Heart left ventricle (tissue), 13 donors: Measurements from ENCODE around the gene REPS2.

Source experiments
- POLR2A ChIP-seq, 2 donors: fragments of 450-650 bp; IDR thresholded peaks; one replicate each; pipeline ENCODE4 v1.6.1; 2017; ENCODE audit warnings: antibody characterized with exemption in 2 of 2, mild to moderate bottlenecking in 2 of 2, moderate library complexity in 2 of 2
- TF ChIP-seq, protein P1 (sequence below), 12 donors: fragments of 200-600 bp; sonication (generic) in 4 of 12; IDR thresholded peaks; one replicate each; pipeline versions ENCODE4 v1.5.0 to v1.8.0; 2018 to 2022; ENCODE audit warnings: antibody characterized with exemption in 12 of 12, mild to moderate bottlenecking in 5 of 12
- donor health status: ischemic (EF 13 %, LVEDD 7.1; RV severe dilation, severe dysfunction).
- donor health status: DM: no; HTN: yes; CAD: no.
- donor health status: DM: no; HTN: no; CAD: no.
- donor health status: ischemic (EF 25% LVEDD 6.9; RV normal size, moderate dysfunction).
- donor health status: ischemic (EF 25% LVEDD 5.7; RV mildly dilated, moderate dysfunction).
- donor health status: ischemic (EF 35%, LVEDD 5.7; RV mildly dilated, moderate dysfunction).
- donor health status: nonischemic (EF 11% LVEDD 7.7; RV severe dilation, severe dysfunction).
- donor health status: DM: yes; HTN: yes; CAD: no.
- donor health status: PGD.
- donor health status: ischemic (EF 29% LVEDD 5.4; RV normal size, mild dysfunction).
- donor health status: nonischemic (EF 23%, LVEDD 6.1; RV moderate dilation, normal function).

DNA sequence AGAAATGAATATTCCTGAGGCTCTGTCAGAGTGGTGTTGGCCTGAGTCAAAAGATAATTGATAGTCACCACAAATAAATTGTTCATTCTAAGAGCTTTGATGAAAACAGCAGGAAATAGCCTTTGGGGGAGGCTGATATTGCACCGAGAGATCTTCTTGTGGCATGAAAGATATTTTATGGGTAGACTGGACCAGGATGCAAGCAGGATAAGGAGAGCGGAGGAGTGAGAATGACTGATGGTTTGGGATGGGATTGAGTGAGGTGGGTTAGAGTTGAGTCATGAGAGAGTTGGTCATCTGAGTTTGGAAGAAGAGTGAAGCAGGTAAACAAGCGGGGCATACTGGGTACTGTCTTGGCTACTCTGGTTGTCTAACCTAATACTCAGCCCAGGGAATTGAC is 88.7 kb downstream of the REPS2 start:
- TF ChIP-seq, protein P1, sequence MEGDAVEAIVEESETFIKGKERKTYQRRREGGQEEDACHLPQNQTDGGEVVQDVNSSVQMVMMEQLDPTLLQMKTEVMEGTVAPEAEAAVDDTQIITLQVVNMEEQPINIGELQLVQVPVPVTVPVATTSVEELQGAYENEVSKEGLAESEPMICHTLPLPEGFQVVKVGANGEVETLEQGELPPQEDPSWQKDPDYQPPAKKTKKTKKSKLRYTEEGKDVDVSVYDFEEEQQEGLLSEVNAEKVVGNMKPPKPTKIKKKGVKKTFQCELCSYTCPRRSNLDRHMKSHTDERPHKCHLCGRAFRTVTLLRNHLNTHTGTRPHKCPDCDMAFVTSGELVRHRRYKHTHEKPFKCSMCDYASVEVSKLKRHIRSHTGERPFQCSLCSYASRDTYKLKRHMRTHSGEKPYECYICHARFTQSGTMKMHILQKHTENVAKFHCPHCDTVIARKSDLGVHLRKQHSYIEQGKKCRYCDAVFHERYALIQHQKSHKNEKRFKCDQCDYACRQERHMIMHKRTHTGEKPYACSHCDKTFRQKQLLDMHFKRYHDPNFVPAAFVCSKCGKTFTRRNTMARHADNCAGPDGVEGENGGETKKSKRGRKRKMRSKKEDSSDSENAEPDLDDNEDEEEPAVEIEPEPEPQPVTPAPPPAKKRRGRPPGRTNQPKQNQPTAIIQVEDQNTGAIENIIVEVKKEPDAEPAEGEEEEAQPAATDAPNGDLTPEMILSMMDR (IDR thresholded peaks at IDR 0.05): no peak
- TF ChIP-seq POLR2A (IDR thresholded peaks at IDR 0.05): no peak
